Activated naive CD8-positive, alpha-beta T cell treated with anti-CD3 and anti-CD28 coated beads, Interleukin-2, amount 50 U/mL, for 16 hours (primary cell): ENCODE measurements around the gene OR52E1.
"Not testable (repeated sequence)": the region's sequence is repeated elsewhere in the genome, so short reads cannot be mapped to it uniquely, and the experiment has no call there.

Experiments used
- DNase-seq: peaks from one replicate; pipeline ENCODE4 v3.0.0-alpha.2; 2020; ENCODE audit warnings: low read depth, low spot score

The OR52E1 gene

GRCh38 chr11:5069272-5069671, at the start of gene OR52E1:
OR52E1 (plus strand) TSS chr11:5069572.
- DNase-seq: no peak

- DNase-seq: no peak
Measured at GRCh38 chr11:5021996-5022395, 47.4 kb upstream of the OR52E1 start.

- no peak for DNase-seq
Measured at GRCh38 chr11:5036669-5037068, 32.7 kb upstream of the OR52E1 start.

- no peak for DNase-seq
Measured at GRCh38 chr11:5037926-5038325, 31.4 kb upstream of the OR52E1 start.

GRCh38 chr11:5038341-5038740, 31.0 kb upstream of the OR52E1 start:
- no peak for DNase-seq

DNA sequence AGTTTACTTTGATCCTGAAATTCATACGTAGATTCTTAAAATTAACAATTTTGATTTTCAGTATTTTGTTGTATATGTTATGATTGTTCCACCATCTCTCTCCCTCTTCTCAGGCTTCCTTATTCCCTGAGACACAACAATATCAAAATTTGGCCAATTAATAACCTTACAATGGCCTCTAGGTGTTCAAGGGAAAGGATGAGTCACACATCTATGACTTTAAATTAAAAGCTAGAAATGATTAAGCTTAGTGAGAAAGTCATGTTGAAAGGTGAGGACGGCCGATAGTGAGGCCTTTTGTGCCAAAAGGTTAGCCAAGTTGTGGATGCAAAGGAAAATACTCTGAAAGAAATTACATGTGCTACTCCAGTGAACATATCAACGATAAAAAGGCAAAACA, 28.5 kb upstream of the OR52E1 start:
- DNase-seq: no peak

GRCh38 chr11:5042091-5042490, 27.3 kb upstream of the OR52E1 start:
- DNase-seq: no peak

DNA sequence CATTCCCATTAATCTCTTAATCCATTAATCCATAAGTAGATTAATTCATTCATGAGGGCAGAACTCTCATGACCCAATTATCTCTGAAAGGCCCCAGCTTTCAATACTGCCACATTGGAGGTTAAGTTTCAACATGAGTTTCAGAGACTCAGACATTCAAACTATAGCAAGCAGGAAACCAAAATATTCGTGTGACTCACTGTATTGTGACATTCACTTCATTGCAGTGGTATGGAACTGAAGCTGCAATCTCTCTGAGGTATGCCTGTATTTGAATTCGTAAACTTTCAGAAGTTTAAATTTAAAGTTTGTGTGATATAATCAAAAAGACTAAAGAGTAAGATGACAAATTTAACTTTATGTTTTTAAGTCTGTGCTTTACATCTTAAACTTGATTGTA, 26.0 kb upstream of the OR52E1 start:
- DNase-seq: no peak

- no peak for DNase-seq
Measured at GRCh38 chr11:5046226-5046625, 23.1 kb upstream of the OR52E1 start, which contains the start of gene OR52J3. OR52J3 (plus strand) TSS chr11:5046526; CDS start chr11:5046526, 0 bp downstream.

DNA sequence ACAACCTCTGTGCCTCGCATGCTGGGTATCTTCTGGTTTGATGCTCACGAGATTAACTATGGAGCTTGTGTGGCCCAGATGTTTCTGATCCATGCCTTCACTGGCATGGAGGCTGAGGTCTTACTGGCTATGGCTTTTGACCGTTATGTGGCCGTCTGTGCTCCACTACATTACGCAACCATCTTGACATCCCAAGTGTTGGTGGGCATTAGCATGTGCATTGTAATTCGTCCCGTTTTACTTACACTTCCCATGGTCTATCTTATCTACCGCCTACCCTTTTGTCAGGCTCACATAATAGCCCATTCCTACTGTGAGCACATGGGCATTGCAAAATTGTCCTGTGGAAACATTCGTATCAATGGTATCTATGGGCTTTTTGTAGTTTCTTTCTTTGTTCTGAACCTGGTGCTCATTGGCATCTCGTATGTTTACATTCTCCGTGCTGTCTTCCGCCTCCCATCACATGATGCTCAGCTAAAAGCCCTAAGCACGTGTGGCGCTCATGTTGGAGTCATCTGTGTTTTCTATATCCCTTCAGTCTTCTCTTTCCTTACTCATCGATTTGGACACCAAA, 22.5 kb upstream of the OR52E1 start:
- DNase-seq: no peak

- not testable (repeated sequence) for DNase-seq
Measured at GRCh38 chr11:5058679-5059078, 10.7 kb upstream of the OR52E1 start.

DNA sequence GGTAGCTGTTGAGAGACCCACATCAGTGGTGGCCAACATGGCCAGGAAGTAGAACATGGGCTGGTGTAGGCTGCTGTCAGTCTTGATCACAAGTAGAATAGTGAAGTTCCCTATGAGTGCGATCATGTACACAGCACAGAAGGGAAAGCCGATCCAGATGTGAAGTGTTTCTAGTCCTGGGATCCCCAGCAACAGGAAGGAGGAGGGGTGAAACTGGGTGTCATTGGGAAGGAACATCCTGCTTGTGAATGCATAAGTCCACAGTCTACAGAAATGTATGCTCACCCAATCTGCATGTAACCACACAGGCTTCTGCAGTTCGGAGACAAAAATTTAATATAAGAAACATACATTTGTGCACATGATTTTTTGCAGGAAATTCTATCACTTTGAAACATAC, 10.0 kb upstream of the OR52E1 start, which contains the start of gene OR52E2:
OR52E2 (minus strand) TSS at position 237 of the 400 bp plus-strand sequence; CDS start at position 237, 0 bp downstream.
- no peak for DNase-seq

DNA sequence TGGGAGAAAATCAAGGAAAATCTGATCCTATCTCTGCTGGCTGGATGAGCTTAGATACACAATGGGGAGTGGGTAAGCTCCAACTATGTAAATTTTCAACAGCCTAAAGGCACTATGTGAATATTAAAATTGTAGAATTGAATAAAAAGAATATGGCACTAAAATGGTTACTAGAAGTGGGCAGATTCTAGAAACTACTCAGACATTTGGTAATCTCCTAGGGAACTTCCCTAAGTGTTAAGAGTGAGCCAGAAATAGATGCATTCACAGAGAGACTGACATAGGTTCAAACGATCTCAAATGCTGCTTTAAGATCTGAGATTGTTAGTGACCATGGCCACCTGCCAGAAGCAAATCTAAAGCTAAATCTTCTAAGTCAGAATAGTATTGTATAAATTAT, 4.3 kb upstream of the OR52E1 start:
- no peak for DNase-seq

GRCh38 chr11:5071799-5072198, 2.4 kb downstream of the OR52E1 start:
- no peak for DNase-seq

- DNase-seq: no peak
Measured at GRCh38 chr11:5081405-5081804, 12.0 kb downstream of the OR52E1 start.

GRCh38 chr11:5083602-5084001, 14.2 kb downstream of the OR52E1 start:
- no peak for DNase-seq

GRCh38 chr11:5088556-5088955, 19.2 kb downstream of the OR52E1 start:
- no peak for DNase-seq

DNA sequence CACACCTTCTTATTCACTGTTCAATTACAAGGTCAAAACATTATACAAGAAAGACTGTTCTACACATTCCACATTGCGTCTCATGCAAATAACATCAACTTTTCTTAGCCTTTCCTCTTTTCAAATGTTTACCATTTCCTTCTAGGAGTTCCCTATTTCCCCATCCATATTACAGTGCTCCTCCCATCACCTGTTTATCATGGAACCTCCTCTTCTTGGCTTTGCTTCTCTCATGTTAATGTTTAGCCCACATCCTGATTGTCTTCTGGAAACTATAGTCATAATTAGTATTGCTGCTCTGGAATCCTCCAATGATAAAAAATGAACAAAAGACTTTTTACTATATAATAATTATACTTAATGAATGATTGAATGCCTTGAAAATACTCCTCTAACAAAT, 21.3 kb downstream of the OR52E1 start:
- DNase-seq: no peak

- DNase-seq: no peak
Measured at GRCh38 chr11:5092821-5093585, 23.6 kb downstream of the OR52E1 start.

- DNase-seq: no peak
Measured at GRCh38 chr11:5096011-5096410, 26.6 kb downstream of the OR52E1 start.

- no peak for DNase-seq
Measured at GRCh38 chr11:5102246-5102645, 32.9 kb downstream of the OR52E1 start.

DNA sequence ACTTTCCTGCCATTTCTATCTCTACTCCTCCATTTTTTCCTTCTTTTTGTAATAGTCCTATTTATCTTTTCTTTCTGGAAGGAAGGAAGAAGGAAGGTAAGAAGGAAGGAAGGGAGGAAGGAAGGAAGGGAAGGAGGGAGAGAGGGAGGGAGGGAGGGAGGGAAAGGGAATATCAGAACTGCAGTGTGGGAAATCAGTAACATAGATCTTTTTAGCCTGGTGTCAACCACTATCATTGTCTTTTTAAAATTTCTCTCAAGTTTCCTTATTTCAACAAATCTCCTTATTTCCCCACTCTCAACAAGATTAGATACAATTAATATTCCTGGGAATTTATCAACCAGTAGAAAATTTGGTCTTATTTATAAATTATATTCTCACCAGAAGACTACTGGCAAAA, 33.7 kb downstream of the OR52E1 start:
- no peak for DNase-seq

- DNase-seq: no peak
Measured at GRCh38 chr11:5107285-5107684, 37.9 kb downstream of the OR52E1 start.
